Measurements from ENCODE around the gene ZFAND6.

ZFAND6 gene

GRCh38 chr15:80186597-80186996, 127.1 kb downstream of the ZFAND6 start:
- no peak for TF ChIP-seq CTCF (IDR thresholded peaks at IDR 0.05)
